ENCODE measurements around the gene TRIO.

Gene TRIO

GRCh38 chr5:14229181-14229580 lies 86.0 kb downstream of the TRIO start:
- no peak for DNase-seq

DNA sequence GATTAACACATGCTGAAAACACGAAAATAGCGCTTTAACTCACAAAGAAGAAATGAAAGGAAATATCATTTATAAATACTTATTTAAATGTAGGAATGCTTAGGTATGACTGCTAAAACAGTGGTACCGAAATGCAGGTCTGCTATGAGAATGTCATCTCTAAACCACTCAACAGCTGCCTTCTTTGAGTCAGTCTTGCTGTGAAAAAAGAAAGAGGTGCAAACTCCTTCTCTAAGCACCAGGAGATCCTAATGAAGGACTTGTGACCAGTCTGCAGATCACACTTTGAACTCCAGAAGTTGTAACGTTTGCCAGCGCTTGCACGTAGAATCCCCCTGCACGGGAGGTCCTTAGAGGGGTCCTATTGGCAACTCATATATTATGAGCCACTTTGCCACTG lies 86.6 kb downstream of the TRIO start:
- DNase-seq, result no peak

- no peak for DNase-seq
Observed at GRCh38 chr5:14231156-14231555, 88.0 kb downstream of the TRIO start.

DNA sequence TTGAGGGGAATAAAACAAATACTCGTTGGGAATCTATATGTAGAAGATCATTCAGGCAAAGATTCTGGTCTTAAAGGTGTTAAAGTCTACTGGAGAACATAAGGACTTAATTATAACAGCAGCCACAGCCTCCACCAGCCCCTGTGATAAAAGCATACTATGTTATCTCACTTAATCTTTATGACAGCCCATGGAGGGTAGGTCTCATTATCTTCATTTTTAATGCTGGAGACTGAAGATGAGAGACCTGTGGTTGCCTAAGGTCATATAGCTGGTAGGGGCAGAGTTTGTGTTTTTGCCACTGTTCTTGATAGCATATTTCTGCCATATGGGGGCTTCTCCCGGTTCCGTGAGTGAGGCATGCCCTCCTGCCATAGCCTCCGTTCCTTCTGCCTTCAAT lies 88.7 kb downstream of the TRIO start:
- no peak for DNase-seq

DNA sequence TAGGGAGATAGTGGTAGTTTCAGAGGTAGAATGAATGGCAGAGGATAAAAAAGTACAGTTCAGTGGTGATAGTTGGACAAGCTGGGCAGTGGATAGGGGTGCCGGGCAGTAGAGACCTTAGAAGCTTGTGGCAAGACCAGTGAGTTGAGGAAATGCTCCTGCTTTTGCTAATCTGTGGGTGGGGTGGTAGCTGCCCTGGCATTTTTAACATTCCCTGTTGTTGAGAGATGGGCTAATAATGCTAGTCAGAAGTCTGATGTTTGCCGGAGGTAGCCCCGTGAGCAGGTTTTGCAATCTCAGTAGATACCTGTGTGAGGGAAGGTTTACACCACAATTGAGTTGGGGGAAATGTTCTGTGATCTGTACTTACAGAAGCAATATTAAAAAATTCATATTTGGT lies 91.1 kb downstream of the TRIO start:
- DNase-seq, result no peak

DNA sequence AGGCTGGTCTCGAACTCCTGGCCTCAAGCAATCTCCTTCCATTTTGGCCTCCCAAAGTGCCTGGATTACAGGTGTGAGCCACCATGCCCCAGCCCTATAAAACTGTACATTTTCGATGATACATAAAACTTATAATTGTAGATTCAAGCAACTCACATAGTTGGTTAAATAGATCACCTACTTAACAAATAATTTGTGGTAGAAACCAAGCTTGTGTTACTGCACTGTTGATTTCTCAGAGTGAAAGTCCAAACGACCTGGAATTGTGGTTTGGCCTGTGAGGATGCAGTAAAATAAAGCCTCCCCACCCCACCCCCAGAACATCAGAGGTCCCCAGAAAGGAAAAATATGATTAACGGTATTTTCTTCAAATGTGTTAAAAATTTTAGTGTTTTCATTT lies 92.7 kb downstream of the TRIO start:
- DNase-seq, result no peak

DNA sequence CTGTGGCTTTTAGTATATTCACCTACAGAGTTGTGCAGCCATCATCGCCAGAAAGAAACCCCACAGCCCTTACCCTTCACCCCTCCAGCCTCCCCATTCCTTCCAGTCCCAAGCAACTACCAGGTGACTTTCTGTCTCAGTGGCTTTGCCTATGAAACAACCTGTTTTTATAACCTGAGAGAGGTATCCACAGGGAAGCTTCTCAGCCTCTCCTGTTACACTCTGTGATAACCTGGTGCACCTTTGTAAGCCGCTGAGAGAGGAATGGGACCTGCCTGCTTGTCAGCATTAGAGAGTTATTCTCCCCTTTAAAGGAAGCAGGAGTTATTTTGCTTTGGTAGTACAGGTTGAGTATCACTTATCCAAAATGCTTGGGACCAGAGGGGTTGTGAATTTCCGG lies 93.6 kb downstream of the TRIO start:
- DNase-seq, result no peak

DNA sequence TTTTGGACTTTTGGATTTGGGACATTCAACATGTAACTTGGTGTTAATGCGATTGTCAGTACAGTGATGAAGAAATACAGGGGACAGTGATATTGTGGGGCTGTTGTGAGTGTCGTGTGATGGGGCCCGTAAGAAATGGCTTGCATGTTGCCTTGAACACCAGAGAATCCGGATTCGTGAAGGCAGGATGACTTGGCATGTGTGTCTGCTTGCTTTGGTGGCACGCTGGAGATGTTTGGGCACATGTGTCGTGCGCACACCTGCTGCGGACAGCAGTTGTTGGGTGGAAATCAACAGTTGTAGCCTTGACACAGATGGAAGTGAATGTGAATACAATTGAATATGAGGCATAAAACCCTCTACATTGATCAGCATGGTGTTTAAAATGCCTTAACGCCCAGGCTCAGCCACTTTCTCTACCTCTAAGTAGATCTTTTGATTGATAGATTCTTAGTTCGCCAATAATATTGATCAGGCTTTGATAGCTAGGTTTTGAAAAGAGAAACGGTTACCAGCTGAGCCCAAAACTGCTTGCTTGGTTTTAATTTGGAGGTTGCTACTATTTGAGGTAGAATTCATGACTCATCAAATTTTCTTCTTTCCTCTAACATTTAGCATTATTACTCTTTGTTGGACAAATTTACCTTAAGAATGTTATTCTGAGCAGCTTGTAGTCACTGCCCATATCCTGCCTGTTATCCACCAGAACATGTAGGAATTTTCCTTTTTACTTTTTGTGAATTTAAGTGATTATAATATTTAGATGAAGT lies 94.4 kb downstream of the TRIO start:
- no peak for DNase-seq

GRCh38 chr5:14238272-14238671 lies 95.1 kb downstream of the TRIO start:
- DNase-seq, result no peak

DNA sequence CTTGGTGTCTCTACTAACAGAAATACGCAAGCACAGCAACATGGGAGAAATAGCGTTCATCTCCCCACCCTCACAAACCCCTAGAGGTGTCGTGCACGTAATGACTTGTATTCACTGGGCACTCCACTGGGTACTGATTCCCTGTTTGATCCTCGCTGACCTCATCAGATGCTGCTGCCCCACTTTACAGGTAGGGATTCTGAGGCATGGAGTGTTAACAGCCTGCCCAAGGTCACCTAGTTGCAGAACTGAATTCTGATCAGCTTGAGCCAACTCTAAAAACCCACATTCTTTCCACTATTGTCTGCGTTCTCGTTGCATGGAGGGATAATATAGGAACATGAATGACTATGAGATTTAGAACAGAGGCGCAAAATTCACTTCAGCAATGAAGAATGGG lies 96.3 kb downstream of the TRIO start:
- DNase-seq, result no peak

DNA sequence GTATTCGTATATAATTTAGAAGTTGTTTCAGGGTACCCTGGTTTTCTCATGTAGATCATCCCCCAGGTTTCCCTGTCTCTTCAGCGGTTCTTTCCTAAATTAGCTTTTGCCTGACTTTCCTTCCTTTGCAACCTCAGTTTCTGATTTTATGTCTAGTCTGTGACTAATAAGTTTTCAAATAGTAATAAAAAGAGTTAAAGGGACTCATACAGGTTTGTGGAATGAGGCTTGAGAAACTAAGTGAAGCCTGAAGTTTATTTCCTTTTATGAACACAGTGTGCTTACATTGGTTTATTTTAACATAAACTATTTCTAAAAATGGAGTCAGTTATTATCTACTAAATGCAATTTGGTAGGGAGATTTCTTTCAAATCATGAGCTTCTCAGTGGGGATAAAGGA lies 96.8 kb downstream of the TRIO start:
- no peak for DNase-seq

GRCh38 chr5:14240359-14240758 lies 97.2 kb downstream of the TRIO start:
- no peak for DNase-seq

DNA sequence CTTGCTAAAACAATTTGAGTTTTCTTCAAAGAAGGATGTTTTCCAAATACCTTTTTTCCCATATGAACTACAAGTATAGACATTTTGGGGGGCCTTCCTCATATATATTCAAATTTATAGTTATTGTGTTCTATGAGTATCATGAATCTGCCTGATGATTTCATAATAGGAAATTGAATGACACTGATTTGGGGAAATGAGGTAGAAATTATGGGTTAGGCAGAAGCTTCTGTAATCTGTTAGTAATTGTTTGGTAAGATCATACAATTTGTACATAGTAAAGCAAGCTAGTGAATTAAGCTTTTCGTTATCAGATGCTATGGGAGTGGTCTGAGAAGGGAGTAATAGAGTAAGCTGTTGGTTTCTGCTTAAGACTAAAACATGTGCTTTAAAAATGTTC lies 98.0 kb downstream of the TRIO start:
- no peak for DNase-seq

DNA sequence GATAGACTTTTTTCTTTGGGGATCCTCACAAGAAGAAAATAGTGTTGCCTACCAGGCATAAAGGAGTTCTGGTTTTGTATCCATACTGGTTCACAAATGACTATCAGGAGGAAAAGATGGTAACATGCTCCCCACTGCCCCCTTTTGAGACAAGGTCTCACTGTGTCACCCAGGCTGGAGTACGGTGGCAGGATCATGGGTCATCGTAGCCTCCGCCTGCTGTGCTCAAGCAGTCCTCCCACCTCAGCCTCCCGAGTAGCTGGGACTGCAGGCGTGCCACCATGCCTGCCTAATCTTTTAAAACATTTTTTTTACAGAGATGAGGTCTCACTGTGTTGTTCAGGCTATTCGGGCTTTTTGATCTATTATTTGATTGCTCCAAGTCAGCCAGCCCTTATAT lies 99.3 kb downstream of the TRIO start:
- DNase-seq, result no peak

- DNase-seq, result no peak
Observed at GRCh38 chr5:14242871-14243383, 99.8 kb downstream of the TRIO start.

- no peak for DNase-seq
Observed at GRCh38 chr5:14243766-14244165, 100.6 kb downstream of the TRIO start.

DNA sequence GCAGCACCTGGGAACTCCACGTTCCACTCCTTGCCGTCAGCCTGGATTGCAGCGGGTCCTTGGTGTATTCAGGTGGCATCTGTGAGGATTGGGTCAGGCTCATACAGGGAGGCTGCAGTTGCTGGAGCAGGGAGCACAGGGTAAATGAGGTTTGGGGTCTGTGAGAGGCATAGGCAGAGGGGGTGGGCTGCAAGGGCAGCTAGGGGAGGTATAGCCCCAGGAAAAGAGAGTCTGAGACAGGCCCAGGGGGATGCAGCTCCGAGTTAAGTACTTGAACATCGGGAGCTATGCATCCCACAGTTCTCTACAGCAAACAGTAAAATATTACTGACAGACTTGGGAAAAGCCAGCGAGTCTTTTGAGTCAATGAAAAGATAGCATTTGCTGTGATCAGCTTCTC lies 101.6 kb downstream of the TRIO start:
- DNase-seq, result no peak

DNA sequence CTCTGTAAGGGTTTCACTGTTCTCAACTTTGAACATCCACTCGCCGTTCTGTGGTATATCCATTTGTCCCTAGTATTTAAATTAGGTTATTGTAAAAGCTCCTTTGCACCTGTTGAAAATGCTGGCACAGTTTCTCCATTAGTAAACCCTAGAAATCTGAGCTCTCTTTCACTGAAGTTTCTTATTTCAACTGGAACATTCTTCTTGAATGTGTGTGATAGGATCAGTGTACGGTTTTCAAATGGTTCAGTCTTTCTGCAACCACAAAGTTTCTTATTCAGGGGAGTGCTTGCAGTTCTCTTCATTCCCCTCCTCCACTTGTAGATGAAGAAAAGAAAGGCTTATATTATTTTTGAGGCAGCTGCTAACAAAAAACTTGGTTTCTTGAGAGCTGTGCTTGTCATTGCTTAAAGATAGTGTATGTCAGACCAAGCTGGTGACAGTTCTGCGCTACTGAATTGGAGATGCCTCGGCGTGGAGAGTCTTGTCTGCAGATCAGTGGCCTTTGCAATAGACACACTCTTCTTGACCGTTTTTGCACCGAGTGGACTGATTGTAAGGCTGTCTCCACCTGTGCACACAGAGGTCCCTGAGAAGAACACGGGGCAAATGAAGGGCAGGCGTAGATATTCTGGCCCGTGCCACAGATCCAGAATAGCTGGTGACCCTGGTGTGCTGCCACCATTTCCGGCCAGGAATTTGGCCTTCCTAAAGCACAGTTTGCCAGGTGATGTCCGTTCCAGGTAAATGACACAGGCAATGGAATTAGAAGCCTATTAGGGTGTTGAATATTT lies 102.2 kb downstream of the TRIO start:
- DNase-seq, result no peak

GRCh38 chr5:14246350-14247053 lies 103.4 kb downstream of the TRIO start:
- DNase-seq, result no peak

GRCh38 chr5:14247054-14247386 lies 103.9 kb downstream of the TRIO start:
- DNase-seq, result no peak

GRCh38 chr5:14249258-14250082 lies 106.3 kb downstream of the TRIO start:
- DNase-seq, result no peak

DNA sequence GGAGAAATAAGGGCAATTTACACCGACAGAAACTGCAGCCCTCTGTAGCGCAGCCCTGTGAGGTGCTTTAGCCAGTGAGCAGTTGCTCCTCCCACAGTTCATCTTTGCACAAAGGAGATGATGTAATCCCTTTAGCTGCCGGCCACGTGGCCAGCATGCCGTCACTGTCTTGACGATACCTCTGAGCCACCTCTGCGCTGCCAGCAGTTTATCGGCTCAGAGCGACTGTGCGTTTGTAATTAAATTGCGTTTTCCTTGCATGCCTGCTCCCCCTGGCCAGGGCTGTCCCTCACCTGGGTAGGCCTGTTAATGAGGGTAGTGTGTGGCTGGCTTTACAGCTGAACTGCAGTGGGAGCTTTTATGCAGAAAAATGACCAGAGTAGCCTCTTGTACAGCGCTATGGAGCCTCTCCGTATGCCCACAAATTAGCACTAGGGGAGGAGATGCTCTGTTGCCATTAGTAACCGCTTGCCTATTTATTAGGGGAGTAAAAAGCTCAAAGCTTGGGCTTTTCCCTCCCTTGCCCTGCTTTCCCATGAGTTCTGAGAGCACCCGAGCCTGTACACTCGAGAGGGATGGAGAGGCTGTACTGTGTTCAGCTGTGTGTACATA lies 107.0 kb downstream of the TRIO start:
- DNase-seq, result no peak

Data from stimulated activated CD4-positive, alpha-beta T cell treated with anti-CD3 and anti-CD28 coated beads, Interleukin-1b, Interleukin-23, amount 100 ng/mL, for 48 hours (primary cell).